GM12874 (cell line): ENCODE results near the gene HNRNPU.

Experiments
- CTCF ChIP-seq: IDR thresholded peaks from 2 replicates; pipeline ENCODE4 v1.5.1; 2011; ENCODE audit warnings: low read depth, mild to moderate bottlenecking, control low read depth, low read length, moderate library complexity; ENCODE audit not compliant: insufficient read depth

The HNRNPU gene

GRCh38 chr1:244835276-244836134 lies 28.8 kb downstream of the HNRNPU start, which contains the start of gene COX20:
COX20 (plus strand) TSS chr1:244835658; CDS start chr1:244835715, 57 bp downstream.
- TF ChIP-seq CTCF, result no peak

GRCh38 chr1:244834543-244835275 lies 29.6 kb downstream of the HNRNPU start:
- TF ChIP-seq CTCF, result no peak

- TF ChIP-seq CTCF, result no peak
Observed at GRCh38 chr1:244833734-244834542, 30.4 kb downstream of the HNRNPU start.

GRCh38 chr1:244830639-244831038 lies 33.7 kb downstream of the HNRNPU start:
- TF ChIP-seq CTCF, result no peak

- TF ChIP-seq CTCF, result no peak
Observed at GRCh38 chr1:244826712-244827111, 37.6 kb downstream of the HNRNPU start.

GRCh38 chr1:244822878-244823277 lies 41.5 kb downstream of the HNRNPU start:
- no peak for TF ChIP-seq CTCF

- TF ChIP-seq CTCF, result no peak
Observed at GRCh38 chr1:244821134-244821533, 43.2 kb downstream of the HNRNPU start.
